KOPT-K1 (cell line): ENCODE results near the gene NFIA.

Experiments used
- H3K27ac ChIP-seq: fragments of 200-600 bp; sonication (generic); 2 replicates; pipeline ENCODE4 v1.5.1; 2016; ENCODE audit warnings: antibody characterized with exemption, mild to moderate bottlenecking, low read depth, low read length; ENCODE audit not compliant: poor library complexity, severe bottlenecking
- H3K36me3 ChIP-seq: fragments of 200-600 bp; sonication (generic); 2 replicates; pipeline ENCODE4 v1.5.1; 2017; ENCODE audit warnings: antibody characterized with exemption, mild to moderate bottlenecking, low read length, moderate library complexity; ENCODE audit not compliant: insufficient read depth
- H3K9me3 ChIP-seq: fragments of 200-600 bp; sonication (generic); 2 replicates; pipeline ENCODE4 v1.5.1; 2017; ENCODE audit warnings: antibody characterized with exemption, low read length, mild to moderate bottlenecking; ENCODE audit not compliant: insufficient read depth, poor library complexity, severe bottlenecking

NFIA gene

DNA sequence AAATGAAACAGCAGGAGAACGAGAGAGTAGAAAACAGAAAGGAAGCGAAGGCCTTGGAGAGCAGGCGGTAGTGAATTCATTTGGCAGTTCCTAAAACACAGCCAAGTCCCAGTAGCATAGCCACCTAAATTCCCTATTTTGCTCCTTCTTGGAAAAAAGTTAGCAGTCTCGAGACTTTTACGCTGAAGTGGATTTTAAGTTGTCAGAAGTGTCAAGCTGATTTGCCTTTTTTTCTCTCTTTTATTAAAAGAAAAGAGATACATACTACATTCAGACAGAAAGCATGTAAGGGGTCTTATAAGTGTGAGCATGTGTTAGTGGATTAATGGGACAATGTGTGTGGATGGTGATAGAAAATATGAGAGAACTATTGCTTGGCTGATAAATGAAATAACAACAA lies 19.2 kb downstream of the NFIA start:
- Histone ChIP-seq H3K27ac (no peak overlapping the region), H3K36me3 (no peaks in the 10 kb centered on the region), H3K9me3 (no peaks in the 10 kb centered on the region)

DNA sequence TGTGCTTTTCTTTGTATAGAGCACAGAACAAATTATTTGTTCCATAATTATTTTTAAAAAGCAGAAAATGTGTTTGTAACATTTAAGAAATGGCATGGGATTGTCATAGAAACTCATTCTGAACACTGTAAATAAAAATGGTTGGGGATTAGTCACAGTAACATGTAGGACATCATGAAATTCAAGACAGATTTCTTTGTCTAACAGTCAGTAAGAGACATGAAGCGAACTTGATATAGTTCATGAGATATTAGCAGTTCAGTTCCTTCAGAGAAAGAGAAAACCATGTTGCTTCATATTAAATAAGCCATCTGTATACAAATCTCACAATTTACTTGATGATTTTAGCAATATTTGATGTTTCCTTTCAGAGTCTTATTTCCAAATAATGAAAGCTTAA lies 19.7 kb downstream of the NFIA start:
- Histone ChIP-seq H3K36me3 (no peaks in the 10 kb centered on the region), H3K27ac (no peak overlapping the region), H3K9me3 (no peaks in the 10 kb centered on the region)

DNA sequence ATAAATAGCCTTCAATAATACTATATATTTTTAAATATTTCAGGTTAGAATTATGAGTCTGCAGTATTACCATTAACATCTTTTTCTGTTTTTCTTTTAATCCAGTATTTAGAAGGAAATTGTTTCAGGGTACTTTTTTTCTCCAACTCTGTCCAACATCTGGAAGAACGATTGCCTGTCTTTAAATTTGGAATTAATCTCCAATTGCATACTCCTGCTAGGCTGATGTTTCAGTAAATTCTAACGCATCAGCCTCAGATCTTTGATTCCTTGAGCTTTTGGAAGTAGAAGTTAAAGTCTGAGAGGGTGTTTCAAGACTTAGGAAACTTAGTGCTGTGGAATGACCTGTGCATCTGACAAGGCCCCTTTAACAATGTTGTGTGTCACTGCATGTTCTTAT lies 20.3 kb downstream of the NFIA start:
- no peaks in the 10 kb centered on the region for H3K9me3 ChIP-seq
- no peaks in the 10 kb centered on the region for H3K36me3 ChIP-seq
- no peak overlapping the region for H3K27ac ChIP-seq

DNA sequence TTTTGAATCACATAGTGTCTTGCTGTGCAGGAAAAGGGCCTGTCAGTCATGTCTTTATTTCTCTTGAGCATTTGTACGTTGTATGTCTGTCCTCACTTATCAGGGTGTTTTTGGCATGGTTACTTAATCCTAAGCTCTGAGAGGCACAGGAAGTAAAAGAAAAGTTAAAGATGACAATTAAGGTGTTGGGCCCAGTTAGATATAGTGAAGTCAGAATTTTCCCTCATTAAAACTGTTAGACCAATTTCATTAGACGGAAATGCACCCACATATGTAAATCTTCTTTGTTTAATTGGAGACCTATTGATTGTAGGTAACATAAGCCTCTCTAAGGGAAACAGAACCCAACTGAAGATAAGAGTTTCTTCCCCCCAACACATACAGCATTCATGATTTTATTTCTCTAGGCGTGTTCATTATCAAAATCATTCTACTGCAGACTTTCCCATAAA lies 21.9 kb downstream of the NFIA start:
- Histone ChIP-seq H3K27ac (no peak overlapping the region), H3K36me3 (no peaks in the 10 kb centered on the region), H3K9me3 (no peaks in the 10 kb centered on the region)

GRCh38 chr1:61107638-61108037 lies 25.3 kb downstream of the NFIA start:
- Histone ChIP-seq H3K36me3 (no peaks in the 10 kb centered on the region), H3K9me3 (no peaks in the 10 kb centered on the region), H3K27ac (no peak overlapping the region)

- Histone ChIP-seq H3K36me3 (no peaks in the 10 kb centered on the region), H3K27ac (no peak overlapping the region), H3K9me3 (no peaks in the 10 kb centered on the region)
These were observed 26.8 kb downstream of the NFIA start for GRCh38 chr1:61109158-61109557.

DNA sequence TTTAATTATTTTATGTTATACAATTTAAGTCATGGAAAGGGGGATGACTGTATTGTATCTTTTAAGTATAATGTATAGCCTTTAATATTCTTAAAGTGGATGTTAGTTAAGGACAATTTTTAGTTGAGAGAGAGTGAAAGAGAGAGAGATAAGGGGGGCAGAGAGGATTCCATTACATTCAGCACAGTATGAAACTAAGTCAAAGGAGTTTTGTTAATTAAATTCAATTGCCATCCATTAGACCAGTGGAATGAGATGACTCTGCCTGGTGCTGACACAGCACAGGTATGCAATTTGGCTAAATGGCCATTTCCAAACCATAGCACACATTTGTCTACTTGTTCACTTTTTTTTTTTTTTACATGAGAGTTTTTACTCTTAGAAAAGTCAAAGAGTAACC lies 27.5 kb downstream of the NFIA start:
- H3K36me3 ChIP-seq, result no peaks in the 10 kb centered on the region
- H3K27ac ChIP-seq, result no peak overlapping the region
- H3K9me3 ChIP-seq, result no peaks in the 10 kb centered on the region

GRCh38 chr1:61110554-61110953 lies 28.2 kb downstream of the NFIA start:
- Histone ChIP-seq H3K36me3 (no peaks in the 10 kb centered on the region), H3K27ac (no peak overlapping the region), H3K9me3 (no peaks in the 10 kb centered on the region)

DNA sequence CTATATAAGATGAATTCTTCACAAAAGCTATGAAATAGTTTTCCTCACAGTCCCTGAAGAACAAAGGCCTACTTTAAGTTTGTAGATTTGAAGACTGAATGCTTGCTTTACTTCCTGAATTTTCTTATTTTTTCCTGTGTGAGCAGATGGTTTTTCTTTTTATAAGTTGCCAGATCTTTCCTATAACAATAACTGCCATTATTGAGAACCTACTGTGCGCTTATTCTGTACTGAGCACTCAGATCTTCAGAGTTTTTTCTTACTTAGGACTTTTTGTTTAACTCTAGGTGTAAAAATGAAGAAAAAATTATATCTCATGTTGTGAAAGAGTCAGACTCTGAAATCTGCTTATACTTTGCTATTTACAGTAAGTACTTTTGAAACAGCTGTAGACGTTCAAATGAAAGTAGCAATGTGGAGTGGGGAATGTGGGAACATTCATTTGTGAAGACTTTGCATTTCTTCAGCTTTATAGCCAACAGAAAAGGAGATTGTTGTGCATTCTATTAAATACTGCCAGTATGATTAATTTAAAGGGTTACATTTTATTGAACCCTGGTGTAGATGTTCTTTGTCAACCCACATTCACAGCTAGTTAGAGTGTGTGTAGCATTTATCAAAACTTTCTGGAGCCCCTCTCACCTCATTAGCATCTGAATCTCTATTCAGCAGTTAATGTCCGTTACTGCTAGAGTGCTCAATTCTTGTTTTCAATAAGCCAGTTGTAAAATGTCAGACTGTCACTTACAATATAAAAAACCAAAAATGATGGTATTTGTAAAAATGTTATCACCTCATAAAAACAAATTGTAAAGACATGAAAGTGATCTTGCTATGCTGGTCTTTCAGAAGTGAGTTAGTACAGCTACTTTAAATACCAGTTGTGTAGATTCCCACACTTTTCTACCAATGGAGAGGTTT lies 29.0 kb downstream of the NFIA start:
- Histone ChIP-seq H3K9me3 (no peaks in the 10 kb centered on the region), H3K36me3 (no peaks in the 10 kb centered on the region), H3K27ac (no peak overlapping the region)

- no peaks in the 10 kb centered on the region for H3K9me3 ChIP-seq
- H3K36me3 ChIP-seq, result no peaks in the 10 kb centered on the region
- H3K27ac ChIP-seq, result no peak overlapping the region
These were observed 32.0 kb downstream of the NFIA start for GRCh38 chr1:61114178-61114870.

- no peak overlapping the region for H3K27ac ChIP-seq
- no peaks in the 10 kb centered on the region for H3K9me3 ChIP-seq
- H3K36me3 ChIP-seq, result no peaks in the 10 kb centered on the region
These were observed 33.1 kb downstream of the NFIA start for GRCh38 chr1:61115436-61115835.

DNA sequence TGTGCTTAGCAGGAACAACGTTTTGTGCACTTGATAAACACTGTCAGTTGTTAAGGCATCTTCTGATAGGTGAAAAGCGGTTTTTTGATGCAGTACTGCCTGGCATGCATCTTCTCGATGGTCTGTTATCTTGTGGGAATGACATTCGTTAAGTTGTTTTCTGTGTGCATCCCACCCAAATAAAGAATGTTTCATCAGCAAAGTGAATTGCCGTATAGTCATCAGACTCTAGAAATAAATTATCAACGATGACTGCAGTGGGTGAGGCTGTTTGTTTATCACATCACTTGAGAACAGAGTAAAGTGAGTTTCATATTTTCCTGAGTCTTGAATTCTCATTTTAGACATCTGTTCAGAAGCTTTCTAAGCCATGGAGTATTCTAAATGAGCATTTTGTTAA lies 34.1 kb downstream of the NFIA start:
- Histone ChIP-seq H3K27ac (no peak overlapping the region), H3K9me3 (no peaks in the 10 kb centered on the region), H3K36me3 (no peaks in the 10 kb centered on the region)

GRCh38 chr1:61117283-61117682 lies 34.9 kb downstream of the NFIA start:
- Histone ChIP-seq H3K9me3 (no peaks in the 10 kb centered on the region), H3K36me3 (no peaks in the 10 kb centered on the region), H3K27ac (no peak overlapping the region)

- no peak overlapping the region for H3K27ac ChIP-seq
- no peaks in the 10 kb centered on the region for H3K9me3 ChIP-seq
- H3K36me3 ChIP-seq, result no peaks in the 10 kb centered on the region
These were observed 36.7 kb downstream of the NFIA start for GRCh38 chr1:61119085-61119484.

DNA sequence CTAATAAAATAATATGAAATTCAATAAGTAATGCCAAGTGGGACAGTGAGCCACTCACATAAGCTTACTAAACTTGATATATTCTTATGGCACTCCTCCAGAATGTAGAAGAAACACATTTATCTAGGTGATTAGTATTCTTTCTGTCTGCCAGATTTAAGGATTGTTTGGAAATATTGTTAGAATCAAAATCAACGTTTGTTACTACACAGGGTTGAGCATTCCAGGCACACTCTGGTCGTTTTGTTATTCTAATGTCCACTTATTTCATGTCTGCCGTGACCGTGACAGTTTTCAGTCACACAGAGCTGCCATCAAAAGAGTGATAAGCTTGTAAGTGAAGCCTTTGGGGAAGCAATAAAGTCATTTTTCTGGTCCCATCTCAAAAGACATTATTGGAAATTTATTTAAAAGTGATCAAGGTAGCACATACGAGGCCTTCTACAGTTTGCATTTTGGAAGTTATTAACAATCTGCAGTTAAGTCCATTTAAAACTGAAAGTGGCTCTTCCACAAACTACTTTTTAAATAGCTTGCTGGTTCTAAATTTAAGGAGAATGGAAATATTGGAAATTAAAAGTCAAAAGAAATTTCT lies 38.0 kb downstream of the NFIA start:
- H3K9me3 ChIP-seq, result no peaks in the 10 kb centered on the region
- no peak overlapping the region for H3K27ac ChIP-seq
- no peaks in the 10 kb centered on the region for H3K36me3 ChIP-seq
